Osteocyte (in vitro differentiated cells): ENCODE measurements around the gene ACOT13. TPM values are rescaled to one million over a fixed set of nuclear protein-coding genes. Genes with fewer than 3 reads are reported as not detected.
A peak's percentile ranks its signal among the peaks of the same experiment; 100 is the strongest.
"Not testable (repeated sequence)": the region's sequence is repeated elsewhere in the genome, so short reads cannot be mapped to it uniquely, and the experiment has no call there.

Source experiments
- DNase-seq: peaks from one replicate; pipeline ENCODE4 v3.0.0; 2021; ENCODE audit warnings: mixed read lengths; ENCODE audit not compliant: unreplicated experiment; ENCODE audit errors: extremely low spot score
- H3K27ac Mint-ChIP-seq: one replicate; pipeline ENCODE4 v1.8.0; 2021; ENCODE audit warnings: mild to moderate bottlenecking, mixed read lengths; ENCODE audit not compliant: unreplicated experiment
- H3K27me3 Mint-ChIP-seq: one replicate; pipeline ENCODE4 v1.8.0; 2021; ENCODE audit warnings: mixed read lengths; ENCODE audit not compliant: unreplicated experiment
- H3K36me3 Mint-ChIP-seq: one replicate; pipeline ENCODE4 v1.8.0; 2021; ENCODE audit warnings: mixed read lengths; ENCODE audit not compliant: unreplicated experiment
- H3K4me1 Mint-ChIP-seq: one replicate; pipeline ENCODE4 v1.8.0; 2021; ENCODE audit warnings: mixed read lengths; ENCODE audit not compliant: unreplicated experiment
- H3K4me3 Mint-ChIP-seq: one replicate; pipeline ENCODE4 v1.8.0; 2021; ENCODE audit warnings: mild to moderate bottlenecking, moderate library complexity, mixed read lengths; ENCODE audit not compliant: unreplicated experiment
- H3K9me3 Mint-ChIP-seq: one replicate; pipeline ENCODE4 v1.8.0; 2021; ENCODE audit warnings: mixed read lengths; ENCODE audit not compliant: unreplicated experiment
- CTCF ChIP-seq: fragments of 200-600 bp; sonication (generic); IDR thresholded peaks from 2 replicates; pipeline ENCODE4 v1.5.0; 2021; ENCODE audit warnings: antibody characterized with exemption, mild to moderate bottlenecking, moderate library complexity
- total RNA-seq: library from RNA; stranded (reverse); gene quantifications from 2 replicates; pipeline ENCODE4 v1.2.1, GENCODE V29; 2021

The ACOT13 gene
- total RNA-seq, 1 donor from 2014 or later, result 23.9 TPM

- H3K27me3 Mint-ChIP-seq, result no peaks in the 10 kb centered on the region
- H3K27ac Mint-ChIP-seq, result peak overlapping the region; percentile 82
- H3K36me3 Mint-ChIP-seq, result no peaks in the 10 kb centered on the region
- H3K9me3 Mint-ChIP-seq, result no peaks in the 10 kb centered on the region
- peaks cover 24% of the 10 kb centered on the region for H3K4me1 Mint-ChIP-seq
- no peak for TF ChIP-seq CTCF
- H3K4me3 Mint-ChIP-seq, result no peak overlapping the region
- no peak for DNase-seq
Observed at GRCh38 chr6:24743265-24743943, 76.5 kb downstream of the ACOT13 start.

GRCh38 chr6:24743944-24744335 is 77.1 kb downstream of the ACOT13 start:
- no peaks in the 10 kb centered on the region for H3K9me3 Mint-ChIP-seq
- H3K27me3 Mint-ChIP-seq, result no peaks in the 10 kb centered on the region
- no peak overlapping the region for H3K4me3 Mint-ChIP-seq
- no peak for TF ChIP-seq CTCF
- no peaks in the 10 kb centered on the region for H3K36me3 Mint-ChIP-seq
- peaks cover 24% of the 10 kb centered on the region for H3K4me1 Mint-ChIP-seq
- no peak for DNase-seq
- H3K27ac Mint-ChIP-seq, result peak overlapping the region; percentile 82

DNA sequence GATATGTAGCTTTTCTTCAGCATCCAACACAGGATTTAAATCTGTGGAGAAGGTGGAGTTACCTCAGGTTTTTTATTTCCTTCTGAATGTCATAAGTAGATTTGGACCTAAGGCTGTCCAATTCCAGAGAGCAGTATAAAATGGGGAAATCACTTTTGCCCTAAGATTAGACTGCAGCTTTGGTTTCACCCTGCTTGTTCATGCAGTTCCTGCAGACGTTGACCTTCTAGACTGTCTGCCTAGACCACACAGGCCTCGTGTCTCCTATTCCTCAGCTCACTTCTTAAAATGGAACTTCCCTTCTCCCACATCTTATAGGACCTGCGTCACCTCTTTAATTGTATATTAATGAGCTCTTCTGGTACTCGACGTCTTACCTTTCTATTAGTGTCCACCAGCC is 78.0 kb downstream of the ACOT13 start:
- H3K36me3 Mint-ChIP-seq, result no peaks in the 10 kb centered on the region
- no peaks in the 10 kb centered on the region for H3K27me3 Mint-ChIP-seq
- TF ChIP-seq CTCF, result no peak
- DNase-seq, result no peak
- no peaks in the 10 kb centered on the region for H3K9me3 Mint-ChIP-seq
- peaks cover 24% of the 10 kb centered on the region for H3K4me1 Mint-ChIP-seq
- no peak overlapping the region for H3K27ac Mint-ChIP-seq
- no peak overlapping the region for H3K4me3 Mint-ChIP-seq

DNA sequence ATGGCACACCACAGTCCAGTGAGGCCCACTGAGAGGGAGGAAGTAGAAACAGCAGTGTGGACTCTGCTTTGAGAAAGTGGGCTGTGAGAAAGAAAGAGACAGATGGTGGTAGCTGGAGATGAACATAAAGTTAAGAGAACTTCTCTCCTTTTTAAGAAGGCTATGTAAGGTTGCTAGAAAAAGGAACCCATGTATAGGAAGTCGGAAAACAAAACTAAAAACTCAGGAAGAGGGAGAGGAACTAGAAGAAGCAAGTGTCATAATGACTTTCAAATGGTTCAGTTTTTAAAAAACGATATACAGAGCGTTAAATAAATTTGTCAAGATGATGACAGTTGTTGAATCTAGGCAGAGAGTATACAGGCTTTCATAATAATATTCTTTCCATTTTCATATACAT is 82.4 kb downstream of the ACOT13 start:
- no peaks in the 10 kb centered on the region for H3K27me3 Mint-ChIP-seq
- TF ChIP-seq CTCF, result no peak
- H3K9me3 Mint-ChIP-seq, result peaks cover 2% of the 10 kb centered on the region
- DNase-seq, result no peak
- no peak overlapping the region for H3K4me3 Mint-ChIP-seq
- no peak overlapping the region for H3K27ac Mint-ChIP-seq
- no peaks in the 10 kb centered on the region for H3K36me3 Mint-ChIP-seq
- H3K4me1 Mint-ChIP-seq, result no peaks in the 10 kb centered on the region

- H3K27ac Mint-ChIP-seq, H3K9me3 Mint-ChIP-seq, H3K27me3 Mint-ChIP-seq, H3K4me1 Mint-ChIP-seq, H3K4me3 Mint-ChIP-seq, H3K36me3 Mint-ChIP-seq, DNase-seq: not testable (repeated sequence)
Observed at GRCh38 chr6:24750878-24751277, 84.0 kb downstream of the ACOT13 start.
